ENCODE measurements around the gene TOP3A. TPM values are rescaled to one million over a fixed set of nuclear protein-coding genes. Genes with fewer than 3 reads are reported as not detected.
A peak's percentile ranks its signal among the peaks of the same experiment; 100 is the strongest.

TOP3A gene, protein sequence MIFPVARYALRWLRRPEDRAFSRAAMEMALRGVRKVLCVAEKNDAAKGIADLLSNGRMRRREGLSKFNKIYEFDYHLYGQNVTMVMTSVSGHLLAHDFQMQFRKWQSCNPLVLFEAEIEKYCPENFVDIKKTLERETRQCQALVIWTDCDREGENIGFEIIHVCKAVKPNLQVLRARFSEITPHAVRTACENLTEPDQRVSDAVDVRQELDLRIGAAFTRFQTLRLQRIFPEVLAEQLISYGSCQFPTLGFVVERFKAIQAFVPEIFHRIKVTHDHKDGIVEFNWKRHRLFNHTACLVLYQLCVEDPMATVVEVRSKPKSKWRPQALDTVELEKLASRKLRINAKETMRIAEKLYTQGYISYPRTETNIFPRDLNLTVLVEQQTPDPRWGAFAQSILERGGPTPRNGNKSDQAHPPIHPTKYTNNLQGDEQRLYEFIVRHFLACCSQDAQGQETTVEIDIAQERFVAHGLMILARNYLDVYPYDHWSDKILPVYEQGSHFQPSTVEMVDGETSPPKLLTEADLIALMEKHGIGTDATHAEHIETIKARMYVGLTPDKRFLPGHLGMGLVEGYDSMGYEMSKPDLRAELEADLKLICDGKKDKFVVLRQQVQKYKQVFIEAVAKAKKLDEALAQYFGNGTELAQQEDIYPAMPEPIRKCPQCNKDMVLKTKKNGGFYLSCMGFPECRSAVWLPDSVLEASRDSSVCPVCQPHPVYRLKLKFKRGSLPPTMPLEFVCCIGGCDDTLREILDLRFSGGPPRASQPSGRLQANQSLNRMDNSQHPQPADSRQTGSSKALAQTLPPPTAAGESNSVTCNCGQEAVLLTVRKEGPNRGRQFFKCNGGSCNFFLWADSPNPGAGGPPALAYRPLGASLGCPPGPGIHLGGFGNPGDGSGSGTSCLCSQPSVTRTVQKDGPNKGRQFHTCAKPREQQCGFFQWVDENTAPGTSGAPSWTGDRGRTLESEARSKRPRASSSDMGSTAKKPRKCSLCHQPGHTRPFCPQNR
- total RNA-seq = 10 to 100 TPM; 27.9 to 39.8 (median 30.1) TPM
- long read RNA-seq, donor 1, full-length matches to known transcripts = 2 of 6 reads
- long read RNA-seq, donor 1, partial matches to known transcripts = 3 of 6 reads
- long read RNA-seq, donor 1, other reads (novel, unspliced or antisense) = 1 of 6 reads
- long read RNA-seq, donor 2, full-length matches to known transcripts = 3 of 4 reads
- long read RNA-seq, donor 2, partial matches to known transcripts = 0 of 4 reads
- long read RNA-seq, donor 2, other reads (novel, unspliced or antisense) = 1 of 4 reads

DNA sequence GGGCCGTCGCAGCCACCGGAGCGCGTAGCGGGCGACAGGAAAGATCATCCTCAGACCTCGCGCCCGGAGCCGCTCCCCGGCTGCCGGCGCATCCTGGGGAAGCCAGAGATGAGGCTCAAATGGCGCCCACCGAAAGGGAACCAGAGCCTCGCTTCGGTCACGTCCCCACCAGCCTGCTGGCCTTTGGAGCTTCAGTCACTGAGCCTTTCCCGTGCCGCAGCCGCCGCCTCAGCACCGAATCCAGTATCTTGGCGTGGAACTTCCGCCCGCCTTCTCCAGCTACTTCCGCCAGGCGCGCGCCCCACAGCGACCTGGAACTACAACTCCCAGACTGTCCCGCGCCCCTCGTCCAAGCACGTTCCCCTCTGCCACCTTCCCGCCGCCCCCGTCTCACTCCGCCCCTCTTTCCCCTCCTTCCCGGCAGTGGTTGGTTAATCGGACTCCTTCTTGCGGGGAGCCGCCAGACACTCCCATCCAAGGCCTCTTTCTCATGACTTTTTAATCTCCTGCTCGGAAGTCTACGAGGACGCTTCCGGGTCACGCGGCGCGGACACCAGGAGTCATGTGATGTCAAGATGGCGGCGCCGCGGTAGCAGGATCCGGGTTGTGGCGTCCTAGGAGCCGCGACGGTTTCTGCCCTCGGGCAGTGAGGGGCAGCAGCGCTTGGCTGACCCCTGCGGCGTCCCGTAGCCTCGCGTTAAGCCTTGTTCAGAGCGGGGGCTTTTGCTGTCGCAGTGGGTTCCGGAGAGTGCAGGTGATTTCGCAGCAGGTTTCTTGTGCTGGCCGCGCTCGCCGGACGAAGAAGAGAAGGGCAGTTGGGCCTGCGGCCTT is at the start of gene TOP3A, which contains the start of gene SMCR8:
Gene TOP3A (minus strand): TSS at position 264 of the 831 bp plus-strand sequence. CDS start 216 bp downstream, at position 48.
Gene SMCR8 (plus strand): TSS at position 563 of the 831 bp plus-strand sequence. CDS start 497 bp downstream, outside the sequence.
- H3K4me3 ChIP-seq = peak within 1 kb of the TSS; percentile 85
- no peaks in the 10 kb centered on the region for H3K36me3 ChIP-seq (ENCODE audit: low read depth)
- ATAC-seq (peak; percentile 97), DNase-seq (peak; percentile 98 to 99 (median 98))
- no peak for TF ChIP-seq CTCF (IDR thresholded peaks at IDR 0.05)
- no peaks in the 10 kb centered on the region for H3K9me3 ChIP-seq
- intact Hi-C loops (cut with DNase I, micrococcal nuclease) = no loop called here
- peaks cover 55% of the 10 kb centered on the region for H3K4me1 ChIP-seq (ENCODE audit: low read depth)

- Histone ChIP-seq H3K9me3 (no peaks in the 10 kb centered on the region), H3K4me3 (no peak overlapping the region), H3K36me3 (ENCODE audit: low read depth) (no peaks in the 10 kb centered on the region), H3K4me1 (ENCODE audit: low read depth) (peaks cover 7% of the 10 kb centered on the region)
- ATAC-seq (no peak), DNase-seq (no peak)
- no peak for TF ChIP-seq CTCF (IDR thresholded peaks at IDR 0.05)
- intact Hi-C loops (cut with DNase I, micrococcal nuclease) = no loop called here
These were observed 49.4 kb upstream of the TOP3A start for GRCh38 chr17:18364166-18364565.

GRCh38 chr17:18363101-18364049 is 48.6 kb upstream of the TOP3A start, which contains the start of gene SHMT1:
Gene SHMT1 (minus strand): TSS chr17:18363550. CDS start chr17:18355981, 7,569 bp downstream.
- intact Hi-C loops (cut with DNase I, micrococcal nuclease) = no loop called here
- ATAC-seq (peak; percentile 100), DNase-seq (peak; percentile 95 to 97 (median 96))
- peak within 1 kb of the TSS; percentile 54 for H3K4me3 ChIP-seq
- TF ChIP-seq CTCF (IDR thresholded peaks at IDR 0.05) = no peak
- no peaks in the 10 kb centered on the region for H3K9me3 ChIP-seq
- no peaks in the 10 kb centered on the region for H3K36me3 ChIP-seq (ENCODE audit: low read depth)
- peaks cover 7% of the 10 kb centered on the region for H3K4me1 ChIP-seq (ENCODE audit: low read depth)

DNA sequence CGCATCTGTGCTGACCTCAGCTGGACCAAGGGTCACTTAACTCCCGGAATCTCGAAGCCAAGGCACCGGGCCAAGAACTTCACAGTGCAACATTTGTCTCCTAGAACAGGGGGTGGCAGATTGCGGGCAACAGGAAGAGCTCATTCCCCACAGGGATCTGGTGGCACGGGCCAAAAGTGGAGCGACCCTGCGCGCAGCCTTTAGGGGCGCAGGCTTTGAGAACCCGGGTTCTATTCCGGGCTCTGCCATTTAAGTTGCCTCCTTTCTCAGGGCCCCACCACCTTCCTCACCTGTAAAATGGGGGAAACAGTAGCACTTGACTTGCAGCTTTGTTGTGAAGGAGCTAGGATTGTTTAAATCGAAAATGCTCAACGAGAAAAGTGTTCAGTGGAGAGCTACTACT is 47.9 kb upstream of the TOP3A start:
- TF ChIP-seq CTCF (IDR thresholded peaks at IDR 0.05) = no peak
- Histone ChIP-seq H3K9me3 (no peaks in the 10 kb centered on the region), H3K4me1 (ENCODE audit: low read depth) (peaks cover 7% of the 10 kb centered on the region), H3K36me3 (ENCODE audit: low read depth) (no peaks in the 10 kb centered on the region), H3K4me3 (peak overlapping the region; percentile 54)
- intact Hi-C loops (cut with DNase I, micrococcal nuclease) = no loop called here
- ATAC-seq (peak; percentile 48), DNase-seq (peak; percentile 64 to 77 (median 71))

All from mucosa of descending colon (tissue), 3 donors.